Small intestine (tissue), 16 donors: ENCODE measurements around the gene HAO2. TPM values are rescaled to one million over a fixed set of nuclear protein-coding genes. Genes with fewer than 3 reads are reported as not detected.

Experiments
- DNase-seq, 2 donors: peaks; one replicate each; pipeline versions ENCODE4 v3.0.0 to v3.0.0-alpha.2; 2013
- FAIRE-seq: peaks from 2 replicates; lab custom pipeline; 2012; peaks lifted over from hg19 to GRCh38; lab: Jason Lieb, UNC
- H3K27ac ChIP-seq, 3 donors: one replicate each; pipeline ENCODE4 v1.5.1; 2013; ENCODE audit warnings: low read length in 2 of 3, mild to moderate bottlenecking in 2 of 3, control low read depth in 1 of 3, inconsistent platforms in 1 of 3, low read depth in 1 of 3, moderate library complexity in 1 of 3
- H3K27me3 ChIP-seq, 3 donors: one replicate each; pipeline ENCODE4 v1.6.1; 2013; ENCODE audit warnings: low read length in 3 of 3, inconsistent platforms in 1 of 3; ENCODE audit not compliant: control insufficient read depth in 3 of 3, insufficient read depth in 3 of 3
- H3K36me3 ChIP-seq, 3 donors: one replicate each; pipeline ENCODE4 v1.6.1; 2013; ENCODE audit warnings: low read length in 3 of 3, inconsistent platforms in 1 of 3, low read depth in 1 of 3, mild to moderate bottlenecking in 1 of 3, moderate library complexity in 1 of 3; ENCODE audit not compliant: control insufficient read depth in 3 of 3, insufficient read depth in 2 of 3
- H3K4me1 ChIP-seq, 3 donors: one replicate each; pipeline ENCODE4 v1.6.1; 2013; ENCODE audit warnings: low read length in 2 of 3, inconsistent platforms in 1 of 3, low read depth in 1 of 3, mild to moderate bottlenecking in 1 of 3, moderate library complexity in 1 of 3; ENCODE audit not compliant: control insufficient read depth in 3 of 3, insufficient read depth in 2 of 3
- H3K4me3 ChIP-seq, 3 donors: one replicate each; pipeline ENCODE4 v1.5.1; 2013; ENCODE audit warnings: low read length in 3 of 3, control low read depth in 1 of 3, inconsistent platforms in 1 of 3, low read depth in 1 of 3, mild to moderate bottlenecking in 1 of 3, moderate library complexity in 1 of 3
- H3K9me3 ChIP-seq, 2 donors: one replicate each; pipeline ENCODE4 v1.6.1; 2013; ENCODE audit warnings: low read depth in 1 of 2, low read length in 1 of 2; ENCODE audit not compliant: control insufficient read depth in 2 of 2, insufficient read depth in 1 of 2
- WGBS, 3 donors: extraction: QIAGEN DNeasy Blood & Tissue Kit; methylation state at CpG; one replicate each; pipeline ENCODE4 v1.1.7; 2013; 5-methylcytosine and 5-hydroxymethylcytosine counted together
- long read RNA-seq, 10 donors: transcript quantifications; one replicate each; lab custom pipeline, GENCODE V29; 2026
- polyA plus RNA-seq, 4 donors: library from polyadenylated mRNA; stranded (reverse) in 3 of 4; unstranded in 1 of 4; fragments of 200-250 nt in 3 of 4; fragments of 120-200 nt in 1 of 4; gene quantifications; one replicate each; pipeline versions ENCODE4 v1.2.1 to v1.2.3, GENCODE V29; 2013
- donor health status: healthy with polysubstance abuse.
- donor health status: control.
- donor health status: control.
- donor health status: Bipolar disorder and iron deficiency.
- donor health status: healthy.

The HAO2 gene
- 10 to 100 TPM in 1 of 4 donors, under 1 TPM in 1, not detected in 2; 0.04 to 10.0 TPM for polyA plus RNA-seq
- long read RNA-seq, donor 1, result 0 reads
- long read RNA-seq, donor 2, result 0 reads
- long read RNA-seq, donor 3, result 0 reads
- long read RNA-seq, donor 4, result 0 reads
- long read RNA-seq, donor 5, result 0 reads
- long read RNA-seq, donor 6, result 0 reads
- long read RNA-seq, donor 7, result 0 reads
- long read RNA-seq, donor 8, result 0 reads
- long read RNA-seq, donor 9, result 0 reads
- long read RNA-seq, donor 10, partial matches to known transcripts, result 0 of 1 reads
- long read RNA-seq, donor 10, other reads (novel, unspliced or antisense), result 0 of 1 reads

- Histone ChIP-seq H3K4me1 (peaks cover 0 to 11% (median 0%) of the 10 kb centered on the region in 3 donors), H3K4me3 (no peak within 1 kb of the TSS), H3K27me3 (no peaks in the 10 kb centered on the region), H3K27ac (no peak within 1 kb of the TSS), H3K9me3 (no peaks in the 10 kb centered on the region), H3K36me3 (no peaks in the 10 kb centered on the region)
- DNase-seq, result peak in 1 of 2 donors; percentile 18
- 84 to 89% (median 87%) methylated on average over 2 of the region's 2 CpGs for WGBS, 3 donors
- FAIRE-seq, result no peak
Observed at GRCh38 chr1:119368554-119368953, at the start of gene HAO2. Gene HAO2 (plus strand): TSS chr1:119368785. CDS start chr1:119381086, 12,301 bp downstream.

DNA sequence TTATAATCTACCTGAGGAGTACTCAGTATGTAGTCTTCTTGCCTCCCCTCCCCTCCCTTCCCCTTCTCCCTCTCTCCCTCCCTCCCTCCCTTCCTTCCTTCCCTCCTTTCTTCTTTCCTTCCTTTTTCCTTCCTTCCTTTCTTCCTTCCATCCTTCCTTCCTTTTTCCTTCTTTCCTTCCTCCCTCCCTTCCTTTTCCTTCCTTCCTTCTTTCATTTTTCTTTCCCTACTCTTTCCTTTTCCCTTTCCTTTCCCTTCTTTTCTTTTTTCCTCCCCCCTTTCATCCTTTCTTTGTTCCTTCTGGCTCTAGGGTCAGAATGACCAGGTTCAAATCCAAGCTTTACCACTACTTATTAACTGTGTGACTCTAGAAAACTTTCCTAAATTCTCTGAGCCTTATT is 48.5 kb upstream of the HAO2 start:
- FAIRE-seq (no peak), DNase-seq (no peak)
- H3K36me3 ChIP-seq, result no peaks in the 10 kb centered on the region

GRCh38 chr1:119321666-119322419 is 46.7 kb upstream of the HAO2 start:
- H3K27me3 ChIP-seq, result peaks cover 0 to under 1% (median 0%) of the 10 kb centered on the region in 3 donors
- H3K4me1 ChIP-seq, result no peaks in the 10 kb centered on the region
- 50 to 62% (median 51%) methylated on average over 5 of the region's 5 CpGs for WGBS, 3 donors
- H3K9me3 ChIP-seq, result no peaks in the 10 kb centered on the region
- H3K27ac ChIP-seq, result no peak overlapping the region
- H3K4me3 ChIP-seq, result no peak overlapping the region
- H3K36me3 ChIP-seq, result no peaks in the 10 kb centered on the region
- no peak for FAIRE-seq
- DNase-seq, result peak in 1 of 2 donors; percentile 36

More for the DNA sequence above, 48.5 kb upstream of the HAO2 start:
- H3K27me3 ChIP-seq, result no peaks in the 10 kb centered on the region
- H3K27ac ChIP-seq, result no peak overlapping the region
- no peak overlapping the region for H3K4me3 ChIP-seq
- H3K9me3 ChIP-seq, result no peaks in the 10 kb centered on the region
- H3K4me1 ChIP-seq, result no peaks in the 10 kb centered on the region

DNA sequence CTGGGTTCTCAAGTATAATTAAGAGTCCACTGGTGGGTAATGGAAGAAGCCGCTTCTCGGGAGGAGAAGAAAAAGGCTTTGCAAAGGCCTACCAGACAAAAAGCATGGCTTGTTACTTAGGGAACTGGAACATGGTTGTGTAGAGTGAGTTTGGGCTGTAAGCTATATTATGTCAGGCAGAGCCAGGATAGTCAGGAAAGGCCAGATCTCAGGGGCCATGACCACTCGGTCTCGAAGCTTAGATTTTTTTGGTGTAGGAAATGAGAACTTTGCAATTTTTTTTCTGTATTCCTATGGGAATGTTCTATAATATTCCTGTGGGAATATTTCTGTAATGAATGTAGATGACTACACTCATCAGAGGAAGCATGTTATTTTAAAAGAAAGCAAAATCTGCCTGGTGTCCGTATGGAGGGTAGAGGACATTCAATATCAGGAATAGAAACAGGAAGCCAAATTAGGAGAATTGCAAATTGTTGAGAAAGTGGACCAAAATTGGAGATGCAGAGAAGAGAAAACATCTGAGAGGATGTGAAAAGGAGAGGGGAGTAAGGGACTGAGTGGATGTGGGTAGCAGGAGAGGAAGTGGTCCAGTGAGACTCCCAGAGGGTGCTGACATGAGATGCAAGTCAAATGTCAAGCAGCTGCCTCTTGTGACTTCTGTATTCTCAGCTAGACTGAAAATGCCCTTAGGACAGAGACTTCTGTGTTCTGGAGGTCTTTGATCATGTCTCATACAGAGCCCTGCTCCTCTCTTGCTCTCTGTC is 45.2 kb upstream of the HAO2 start:
- Histone ChIP-seq H3K9me3 (no peaks in the 10 kb centered on the region), H3K27me3 (peaks cover 0 to 3% (median 0%) of the 10 kb centered on the region in 3 donors), H3K27ac (no peak overlapping the region), H3K36me3 (no peaks in the 10 kb centered on the region), H3K4me3 (no peak overlapping the region), H3K4me1 (peaks cover 2 to 8% (median 5%) of the 10 kb centered on the region in 3 donors)
- DNase-seq (no peak), FAIRE-seq (no peak)
- WGBS, 3 donors, result 85 to 92% (median 90%) methylated on average over 5 of the region's 5 CpGs

- Histone ChIP-seq H3K9me3 (no peaks in the 10 kb centered on the region), H3K27me3 (peaks cover 0 to 3% (median 0%) of the 10 kb centered on the region in 3 donors), H3K27ac (no peak overlapping the region), H3K4me3 (no peak overlapping the region), H3K36me3 (no peaks in the 10 kb centered on the region), H3K4me1 (peaks cover 2 to 8% (median 5%) of the 10 kb centered on the region in 3 donors)
- WGBS, 3 donors, result 68 to 94% (median 80%) methylated on average over 1 of the region's 1 CpG
- DNase-seq (no peak), FAIRE-seq (no peak)
Observed at GRCh38 chr1:119324198-119324597, 44.4 kb upstream of the HAO2 start.

GRCh38 chr1:119326251-119326650 is 42.3 kb upstream of the HAO2 start:
- 91 to 95% (median 94%) methylated on average over 7 of the region's 7 CpGs for WGBS, 3 donors
- H3K27ac ChIP-seq, result no peak overlapping the region
- H3K4me3 ChIP-seq, result no peak overlapping the region

DNA sequence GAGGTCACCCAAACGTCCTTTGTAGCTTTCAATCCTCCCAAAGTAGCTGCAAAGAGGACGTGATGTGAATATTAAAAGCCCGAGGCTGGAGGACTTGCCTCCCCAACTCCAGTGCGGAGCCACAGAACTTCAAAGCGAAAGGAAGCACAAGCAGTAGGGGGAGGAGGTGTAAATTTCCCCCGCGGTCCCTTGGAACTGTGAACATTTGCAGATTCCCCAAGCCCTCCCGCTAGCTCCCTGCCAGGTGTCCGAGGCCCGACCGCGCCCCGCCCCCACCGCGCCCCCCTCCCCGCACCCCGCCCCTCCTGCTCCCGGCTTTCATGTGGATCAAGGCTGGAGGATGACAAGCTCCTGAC is 41.5 kb upstream of the HAO2 start:
- H3K27ac ChIP-seq, result no peak overlapping the region
- FAIRE-seq (no peak), DNase-seq (peak in 1 of 2 donors; percentile 16)
- peaks cover 0 to 3% (median 0%) of the 10 kb centered on the region in 3 donors for H3K27me3 ChIP-seq
- H3K4me1 ChIP-seq, result peaks cover 2 to 8% (median 5%) of the 10 kb centered on the region in 3 donors
- no peaks in the 10 kb centered on the region for H3K9me3 ChIP-seq
- 1 to 3% (median 3%) methylated on average over 18 of the region's 18 CpGs for WGBS, 3 donors
- H3K4me3 ChIP-seq, result peak overlapping the region in 2 of 3 donors; percentile 34 to 35
- no peaks in the 10 kb centered on the region for H3K36me3 ChIP-seq

More at GRCh38 chr1:119326251-119326650, 42.3 kb upstream of the HAO2 start:
- Histone ChIP-seq H3K9me3 (no peaks in the 10 kb centered on the region), H3K4me1 (peaks cover 2 to 8% (median 5%) of the 10 kb centered on the region in 3 donors), H3K27me3 (peaks cover 0 to 3% (median 0%) of the 10 kb centered on the region in 3 donors), H3K36me3 (no peaks in the 10 kb centered on the region)
- FAIRE-seq (no peak), DNase-seq (no peak)
